IPS-11a (cell line): Measurements from ENCODE around the gene HEMK1.

Experiments used
- H3K4me3 ChIP-seq: one replicate; pipeline ENCODE4 v1.5.1; 2013; ENCODE audit warnings: low read depth, low read length, control low read depth

HEMK1 gene

DNA sequence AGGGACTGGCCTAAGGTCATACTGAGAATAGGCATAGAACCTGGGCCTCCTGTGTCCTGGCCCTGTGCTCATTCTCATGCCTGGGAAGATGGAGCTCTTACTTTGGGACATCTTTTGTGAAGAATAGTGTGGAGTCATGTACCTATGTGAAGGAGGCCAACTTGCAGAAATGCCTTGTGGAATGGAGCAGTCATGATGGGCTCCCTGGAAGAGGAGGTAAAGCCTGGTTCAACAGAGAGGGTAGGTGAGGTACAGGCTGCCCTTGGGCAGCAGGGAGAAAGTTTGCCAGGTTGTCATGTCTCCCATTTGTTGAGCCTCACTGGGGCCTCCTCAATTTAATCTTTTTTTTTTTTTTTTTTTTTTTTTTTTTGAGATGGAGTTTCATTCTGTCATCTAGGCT, 65.7 kb downstream of the HEMK1 start:
- H3K4me3 ChIP-seq: no peak overlapping the region

GRCh38 chr3:50637011-50637410, 67.7 kb downstream of the HEMK1 start:
- no peak overlapping the region for H3K4me3 ChIP-seq

DNA sequence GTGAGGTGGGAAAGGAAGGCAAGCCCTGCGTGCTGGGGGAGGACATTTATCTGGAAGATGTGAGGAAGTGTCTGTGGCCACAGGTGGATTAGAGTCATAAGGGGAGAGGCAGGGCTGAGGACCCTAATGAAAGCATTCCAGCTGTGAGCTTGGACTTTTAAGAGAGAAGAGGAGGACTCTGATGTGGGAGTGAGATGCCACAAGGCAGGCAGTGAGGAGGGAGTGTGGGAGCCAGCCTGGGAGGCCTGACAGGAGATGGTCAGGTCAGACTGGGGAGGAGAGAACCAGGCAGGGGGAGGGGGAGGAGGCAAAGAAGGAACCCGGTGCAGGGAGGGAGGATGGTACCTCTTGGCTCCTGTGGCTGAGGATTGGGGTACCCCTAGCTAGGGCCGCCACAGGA, 68.6 kb downstream of the HEMK1 start:
- no peak overlapping the region for H3K4me3 ChIP-seq

DNA sequence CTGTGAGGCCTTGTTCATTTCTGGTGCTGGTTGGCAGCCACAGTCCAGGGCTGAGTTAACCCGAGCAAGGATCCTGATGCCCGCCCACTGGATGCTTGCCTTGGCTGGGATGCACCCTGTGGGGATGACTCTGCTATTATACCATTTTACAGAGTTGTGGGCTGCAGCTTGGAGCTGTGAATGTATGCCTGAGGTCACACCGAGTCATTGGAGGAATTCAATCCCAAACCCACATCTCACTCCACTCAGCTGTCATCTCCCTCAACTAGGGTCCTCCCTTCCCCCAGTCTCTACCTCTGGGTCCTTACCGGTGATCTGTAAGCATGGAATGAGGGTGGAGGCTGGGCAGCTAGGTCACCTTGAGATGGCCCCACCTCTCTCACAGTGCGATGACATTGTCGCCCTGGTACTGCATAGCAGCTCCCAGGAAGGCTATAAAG, 69.8 kb downstream of the HEMK1 start:
- H3K4me3 ChIP-seq: no peak overlapping the region

DNA sequence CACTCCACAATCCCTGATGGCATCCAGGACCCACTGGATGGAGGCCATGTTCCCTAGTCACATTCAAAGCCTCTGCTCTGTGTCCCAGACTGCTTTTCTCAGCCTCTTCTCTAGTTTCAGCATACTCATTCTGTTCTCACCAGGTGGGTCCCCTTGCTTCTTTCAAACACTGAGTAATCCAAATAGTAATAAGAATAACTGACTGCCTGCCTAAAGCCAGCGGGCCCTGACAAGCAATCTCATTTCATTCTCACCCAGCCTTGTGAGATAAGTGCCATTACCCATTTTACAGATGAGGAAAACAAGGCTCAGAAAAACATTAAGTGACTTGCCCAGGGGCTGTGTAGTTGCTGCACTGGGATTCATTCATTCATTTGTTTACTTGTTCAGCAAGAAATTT, 73.1 kb downstream of the HEMK1 start:
- H3K4me3 ChIP-seq: no peak overlapping the region

DNA sequence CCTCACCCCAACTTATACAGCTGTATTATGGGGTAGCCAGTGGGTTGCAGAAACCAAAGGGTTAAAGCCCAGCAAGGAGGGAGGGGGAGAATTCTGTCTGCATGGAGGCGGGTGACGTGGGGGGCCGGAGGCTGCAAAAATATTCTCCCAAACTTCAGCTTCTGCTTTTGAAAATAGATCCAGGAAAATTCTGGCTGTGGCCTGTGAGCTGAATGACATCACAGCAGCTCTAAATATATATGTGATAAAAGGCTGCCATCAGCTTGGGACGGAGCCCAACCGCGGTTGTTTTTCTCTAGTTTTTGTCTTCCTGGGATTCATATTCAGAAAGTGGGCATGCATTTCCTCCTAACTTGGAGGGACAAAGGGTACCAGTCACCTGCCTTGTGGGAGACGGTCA, 75.2 kb downstream of the HEMK1 start:
- H3K4me3 ChIP-seq: no peak overlapping the region

- no peak overlapping the region for H3K4me3 ChIP-seq
Measured at GRCh38 chr3:50645378-50645777, 76.1 kb downstream of the HEMK1 start.
